ENCODE results near the gene CTRB1.

The CTRB1 gene

DNA sequence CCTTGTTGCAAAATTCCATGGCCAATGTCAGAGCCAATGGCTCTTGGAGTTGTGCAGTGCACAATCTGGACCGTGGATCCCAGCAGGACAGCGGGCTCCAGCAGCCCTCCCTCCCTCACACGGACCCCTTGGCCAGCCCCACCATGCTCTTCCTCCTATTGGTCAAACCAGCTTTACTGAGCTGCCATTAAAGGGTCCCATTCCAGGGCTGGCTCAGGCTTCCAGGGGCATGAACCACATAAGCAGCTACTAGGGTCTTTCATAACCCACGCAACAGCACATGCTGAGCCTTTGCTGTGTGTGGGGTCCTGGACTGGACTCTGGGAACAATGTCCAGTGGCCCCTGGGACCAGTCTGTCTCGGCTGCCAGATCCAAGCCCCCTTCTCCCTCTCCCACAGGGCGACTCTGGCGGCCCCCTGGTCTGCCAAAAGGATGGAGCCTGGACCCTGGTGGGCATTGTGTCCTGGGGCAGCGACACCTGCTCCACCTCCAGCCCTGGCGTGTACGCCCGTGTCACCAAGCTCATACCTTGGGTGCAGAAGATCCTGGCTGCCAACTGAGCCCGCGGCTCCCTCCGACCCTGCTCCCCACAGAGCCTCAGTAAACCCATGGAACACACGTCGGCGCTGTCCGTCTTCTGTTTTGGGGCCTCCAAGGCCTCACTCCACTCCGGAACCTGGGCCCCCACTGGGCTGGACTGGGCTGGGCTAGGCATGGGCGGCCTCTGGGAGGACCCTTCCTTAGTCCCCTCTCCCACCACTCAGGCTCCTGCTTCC is 5.7 kb downstream of the CTRB1 start:
- no peak overlapping the region for H3K4me3 ChIP-seq (ENCODE audit: low read length)
- TF ChIP-seq, protein P1, sequence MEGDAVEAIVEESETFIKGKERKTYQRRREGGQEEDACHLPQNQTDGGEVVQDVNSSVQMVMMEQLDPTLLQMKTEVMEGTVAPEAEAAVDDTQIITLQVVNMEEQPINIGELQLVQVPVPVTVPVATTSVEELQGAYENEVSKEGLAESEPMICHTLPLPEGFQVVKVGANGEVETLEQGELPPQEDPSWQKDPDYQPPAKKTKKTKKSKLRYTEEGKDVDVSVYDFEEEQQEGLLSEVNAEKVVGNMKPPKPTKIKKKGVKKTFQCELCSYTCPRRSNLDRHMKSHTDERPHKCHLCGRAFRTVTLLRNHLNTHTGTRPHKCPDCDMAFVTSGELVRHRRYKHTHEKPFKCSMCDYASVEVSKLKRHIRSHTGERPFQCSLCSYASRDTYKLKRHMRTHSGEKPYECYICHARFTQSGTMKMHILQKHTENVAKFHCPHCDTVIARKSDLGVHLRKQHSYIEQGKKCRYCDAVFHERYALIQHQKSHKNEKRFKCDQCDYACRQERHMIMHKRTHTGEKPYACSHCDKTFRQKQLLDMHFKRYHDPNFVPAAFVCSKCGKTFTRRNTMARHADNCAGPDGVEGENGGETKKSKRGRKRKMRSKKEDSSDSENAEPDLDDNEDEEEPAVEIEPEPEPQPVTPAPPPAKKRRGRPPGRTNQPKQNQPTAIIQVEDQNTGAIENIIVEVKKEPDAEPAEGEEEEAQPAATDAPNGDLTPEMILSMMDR (conservative IDR thresholded peaks at IDR 0.05; ENCODE audit: low read depth, low read length) = no peak
- DNase-seq (ENCODE audit: low read depth) = no peak

DNA sequence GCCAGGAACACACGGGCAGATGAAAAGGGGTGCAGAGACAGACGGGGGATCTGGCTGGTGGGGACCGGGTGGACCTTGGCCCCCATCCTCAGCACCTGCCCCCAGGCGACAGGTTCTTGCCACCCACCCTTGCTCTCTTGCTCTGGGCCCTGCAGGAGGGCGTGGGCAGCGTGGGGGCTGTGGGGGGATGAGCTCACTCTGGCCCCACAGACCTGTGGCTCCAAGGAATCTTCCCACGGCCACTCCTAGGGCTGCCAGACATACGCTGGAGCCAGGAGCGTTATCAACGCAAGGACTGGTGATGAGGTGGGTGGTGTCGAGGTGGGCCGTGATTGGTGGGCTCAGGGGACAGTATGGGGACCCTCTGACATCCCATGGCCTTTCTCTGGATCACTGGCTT is 6.3 kb downstream of the CTRB1 start:
- TF ChIP-seq, protein P1 (conservative IDR thresholded peaks at IDR 0.05; ENCODE audit: low read depth, low read length) = no peak
- no peak overlapping the region for H3K4me3 ChIP-seq (ENCODE audit: low read length)
- no peak for DNase-seq (ENCODE audit: low read depth)

- DNase-seq (ENCODE audit: low read depth) = no peak
- TF ChIP-seq, protein P1 (conservative IDR thresholded peaks at IDR 0.05; ENCODE audit: low read depth, low read length) = no peak
- H3K4me3 ChIP-seq (ENCODE audit: low read length) = no peak overlapping the region
Observed at GRCh38 chr16:75225678-75226515, 7.1 kb downstream of the CTRB1 start.

GRCh38 chr16:75226550-75227360 is 8.0 kb downstream of the CTRB1 start:
- H3K4me3 ChIP-seq (ENCODE audit: low read length) = no peak overlapping the region
- no peak for DNase-seq (ENCODE audit: low read depth)
- TF ChIP-seq, protein P1 (conservative IDR thresholded peaks at IDR 0.05; ENCODE audit: low read depth, low read length) = peak; percentile 5

GRCh38 chr16:75227361-75228142 is 8.8 kb downstream of the CTRB1 start:
- no peak for DNase-seq (ENCODE audit: low read depth)
- H3K4me3 ChIP-seq (ENCODE audit: low read length) = no peak overlapping the region
- TF ChIP-seq, protein P1 (conservative IDR thresholded peaks at IDR 0.05; ENCODE audit: low read depth, low read length) = no peak

Data from retinal pigment epithelial cell (primary cell).